Prostate gland (tissue), 2 donors: ENCODE results near the gene VPS26C. TPM values are rescaled to one million over a fixed set of nuclear protein-coding genes. Genes with fewer than 3 reads are reported as not detected.

Experiments
- DNase-seq: peaks from one replicate; pipeline ENCODE4 v3.0.0-alpha.2; 2019; ENCODE audit warnings: low spot score
- H3K27ac ChIP-seq, 2 donors: fragments of 200-600 bp; sonication (generic); 2 replicates each; pipeline ENCODE4 v1.5.1; 2017 to 2019
- H3K27me3 ChIP-seq: fragments of 200-600 bp; sonication (generic); replicated peaks from 2 replicates; pipeline ENCODE4 v1.5.1; 2019; ENCODE audit not compliant: insufficient read depth
- H3K36me3 ChIP-seq, 2 donors: fragments of 200-600 bp; sonication (generic); 1 replicate in 1 of 2; 2 replicates in 1 of 2; pipeline versions ENCODE4 v1.5.1 to v1.8.1; 2017 to 2019
- H3K4me1 ChIP-seq: fragments of 200-600 bp; sonication (generic); replicated peaks from 2 replicates; pipeline ENCODE4 v1.5.1; 2019
- H3K4me3 ChIP-seq, 2 donors: fragments of 200-600 bp; sonication (generic); 2 replicates each; pipeline ENCODE4 v1.5.1; 2017 to 2019
- H3K9me3 ChIP-seq: fragments of 200-600 bp; sonication (generic); 2 replicates; pipeline ENCODE4 v1.5.1; 2017
- POLR2A ChIP-seq: fragments of 450-650 bp; IDR thresholded peaks from one replicate; pipeline ENCODE4 v1.6.1; 2016; ENCODE audit warnings: antibody characterized with exemption, mild to moderate bottlenecking
- POLR2AphosphoS5 ChIP-seq: sonication (generic); formaldehyde crosslinking; IDR thresholded peaks from one replicate; pipeline ENCODE4 v1.6.1; 2017; ENCODE audit warnings: antibody characterized with exemption
- WGBS: methylation state at CpG from one replicate; pipeline ENCODE4 v1.1.5; 2018; 5-methylcytosine and 5-hydroxymethylcytosine counted together
- intact Hi-C: fragments of 100-400 bp; cut with DNase I; formaldehyde crosslinking; loops from one replicate; pipeline ENCODE4 v1.14.2; 2022
- total RNA-seq, 2 donors: library from RNA; depleted of rRNA; stranded (reverse); fragments of >200 nt; gene quantifications; one replicate each; pipeline ENCODE4 v1.1.0, GENCODE V29; 2016
- TF ChIP-seq, protein P1 (sequence below), 4 experiments: fragments of 200-600 bp in 2 of 4; fragments of 450-650 bp in 2 of 4; sonication (generic) in 2 of 4; IDR thresholded peaks; 1 replicate in 3 of 4; 2 replicates in 1 of 4; pipeline ENCODE4 v1.5.1; 2016 to 2019; ENCODE audit warnings: antibody characterized with exemption in 4 of 4, mild to moderate bottlenecking in 2 of 4, moderate library complexity in 2 of 4

VPS26C gene
- total RNA-seq, 2 donors from 2014 or later = 36.8 to 46.1 TPM

- TF ChIP-seq, protein P1, sequence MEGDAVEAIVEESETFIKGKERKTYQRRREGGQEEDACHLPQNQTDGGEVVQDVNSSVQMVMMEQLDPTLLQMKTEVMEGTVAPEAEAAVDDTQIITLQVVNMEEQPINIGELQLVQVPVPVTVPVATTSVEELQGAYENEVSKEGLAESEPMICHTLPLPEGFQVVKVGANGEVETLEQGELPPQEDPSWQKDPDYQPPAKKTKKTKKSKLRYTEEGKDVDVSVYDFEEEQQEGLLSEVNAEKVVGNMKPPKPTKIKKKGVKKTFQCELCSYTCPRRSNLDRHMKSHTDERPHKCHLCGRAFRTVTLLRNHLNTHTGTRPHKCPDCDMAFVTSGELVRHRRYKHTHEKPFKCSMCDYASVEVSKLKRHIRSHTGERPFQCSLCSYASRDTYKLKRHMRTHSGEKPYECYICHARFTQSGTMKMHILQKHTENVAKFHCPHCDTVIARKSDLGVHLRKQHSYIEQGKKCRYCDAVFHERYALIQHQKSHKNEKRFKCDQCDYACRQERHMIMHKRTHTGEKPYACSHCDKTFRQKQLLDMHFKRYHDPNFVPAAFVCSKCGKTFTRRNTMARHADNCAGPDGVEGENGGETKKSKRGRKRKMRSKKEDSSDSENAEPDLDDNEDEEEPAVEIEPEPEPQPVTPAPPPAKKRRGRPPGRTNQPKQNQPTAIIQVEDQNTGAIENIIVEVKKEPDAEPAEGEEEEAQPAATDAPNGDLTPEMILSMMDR (IDR thresholded peaks at IDR 0.05) = no peak
- no peak overlapping the region for H3K4me3 ChIP-seq
- H3K27ac ChIP-seq = no peak overlapping the region
- DNase-seq = no peak
- no peaks in the 10 kb centered on the region for H3K27me3 ChIP-seq
- 95% methylated on average over 7 of the region's 7 CpGs for WGBS
- H3K9me3 ChIP-seq = no peaks in the 10 kb centered on the region
- no peaks in the 10 kb centered on the region for H3K36me3 ChIP-seq
- no peaks in the 10 kb centered on the region for H3K4me1 ChIP-seq
- intact Hi-C loops = no loop called here
Observed at GRCh38 chr21:37241426-37241825, 25.7 kb downstream of the VPS26C start.

DNA sequence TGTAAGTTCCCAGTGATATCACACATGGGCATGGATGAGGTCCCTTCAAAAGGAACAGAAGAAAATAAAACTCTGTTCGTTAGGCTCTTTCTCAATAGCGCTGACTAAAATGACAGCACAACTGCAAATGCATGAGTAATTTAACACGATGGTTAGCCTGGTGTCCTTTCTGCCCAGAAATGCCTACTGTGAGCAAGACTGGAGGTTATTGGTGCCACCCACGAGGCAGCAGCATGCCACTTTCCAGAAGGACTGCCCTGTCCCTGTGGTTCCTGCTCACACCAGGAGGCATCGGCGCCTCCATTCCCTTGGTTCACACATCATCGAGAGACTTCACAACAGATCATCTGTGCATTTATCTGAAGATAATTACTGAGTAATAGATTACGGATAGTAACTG lies 26.2 kb downstream of the VPS26C start:
- Histone ChIP-seq H3K27ac (no peak overlapping the region), H3K27me3 (no peaks in the 10 kb centered on the region)

DNA sequence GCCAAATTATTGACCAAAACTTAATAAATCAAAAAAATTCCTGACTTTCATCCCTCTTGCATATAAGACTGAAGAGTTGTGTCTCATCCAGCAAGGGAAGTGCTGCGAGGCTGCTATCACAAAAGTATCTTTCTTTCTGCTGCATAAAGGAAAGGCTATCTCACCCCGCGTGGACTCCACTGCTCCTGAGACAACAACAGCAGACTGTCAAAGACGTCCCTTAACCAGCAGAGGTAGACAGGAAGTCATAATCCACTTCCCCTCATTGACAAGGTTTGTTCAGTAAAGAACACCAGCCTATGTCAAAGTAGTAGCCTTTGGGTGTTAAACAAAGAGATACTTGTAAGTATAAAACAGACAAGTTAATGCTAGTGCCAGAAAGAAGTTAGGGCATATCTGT lies 29.4 kb downstream of the VPS26C start:
- no peaks in the 10 kb centered on the region for H3K4me1 ChIP-seq
- TF ChIP-seq POLR2AphosphoS5 (no peak), POLR2A (no peak)
- TF ChIP-seq, protein P1 (IDR thresholded peaks at IDR 0.05) = no peak
- DNase-seq = no peak
- no peaks in the 10 kb centered on the region for H3K36me3 ChIP-seq
- H3K9me3 ChIP-seq = no peaks in the 10 kb centered on the region
- no peak overlapping the region for H3K27ac ChIP-seq
- whole genome bisulfite sequencing = 51% methylated on average over 4 of the region's 4 CpGs
- intact Hi-C loops = no loop called here
- H3K27me3 ChIP-seq = no peaks in the 10 kb centered on the region
- no peak overlapping the region for H3K4me3 ChIP-seq

More for the DNA sequence above, 26.2 kb downstream of the VPS26C start:
- TF ChIP-seq, protein P1 (IDR thresholded peaks at IDR 0.05) = no peak
- TF ChIP-seq POLR2A = no peak
- no peak for TF ChIP-seq POLR2AphosphoS5
- WGBS = 92% methylated on average over 8 of the region's 8 CpGs
- Histone ChIP-seq H3K4me1 (no peaks in the 10 kb centered on the region), H3K4me3 (no peak overlapping the region), H3K9me3 (no peaks in the 10 kb centered on the region), H3K36me3 (no peaks in the 10 kb centered on the region)
- intact Hi-C loops = no loop called here
- DNase-seq = no peak

DNA sequence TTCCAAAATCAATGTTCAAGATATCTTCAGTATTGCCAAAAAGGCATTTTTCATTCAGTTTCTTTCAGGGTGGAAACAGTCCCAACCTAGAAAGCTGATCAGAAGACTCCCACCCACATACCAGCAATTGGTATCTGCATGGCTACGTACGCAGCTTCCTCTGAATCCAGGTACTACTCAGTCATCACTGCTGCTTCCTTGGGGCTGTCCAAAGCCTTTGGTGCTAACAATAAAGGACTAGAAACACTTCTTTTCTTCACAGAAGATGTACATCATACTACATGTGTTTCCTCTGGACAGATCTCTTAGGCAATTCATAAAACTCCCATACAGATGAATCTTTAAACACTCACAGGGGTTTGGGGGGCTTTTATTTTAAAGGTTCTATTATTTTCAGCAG lies 29.8 kb downstream of the VPS26C start:
- no peaks in the 10 kb centered on the region for H3K9me3 ChIP-seq
- H3K4me1 ChIP-seq = no peaks in the 10 kb centered on the region
- WGBS = 96% methylated on average over 2 of the region's 2 CpGs
- DNase-seq = no peak
- TF ChIP-seq POLR2AphosphoS5 (no peak), POLR2A (no peak)
- TF ChIP-seq, protein P1 (IDR thresholded peaks at IDR 0.05) = no peak
- H3K4me3 ChIP-seq = no peak overlapping the region
- intact Hi-C loops = no loop called here
- H3K36me3 ChIP-seq = no peaks in the 10 kb centered on the region
- H3K27ac ChIP-seq = no peak overlapping the region
- no peaks in the 10 kb centered on the region for H3K27me3 ChIP-seq

DNA sequence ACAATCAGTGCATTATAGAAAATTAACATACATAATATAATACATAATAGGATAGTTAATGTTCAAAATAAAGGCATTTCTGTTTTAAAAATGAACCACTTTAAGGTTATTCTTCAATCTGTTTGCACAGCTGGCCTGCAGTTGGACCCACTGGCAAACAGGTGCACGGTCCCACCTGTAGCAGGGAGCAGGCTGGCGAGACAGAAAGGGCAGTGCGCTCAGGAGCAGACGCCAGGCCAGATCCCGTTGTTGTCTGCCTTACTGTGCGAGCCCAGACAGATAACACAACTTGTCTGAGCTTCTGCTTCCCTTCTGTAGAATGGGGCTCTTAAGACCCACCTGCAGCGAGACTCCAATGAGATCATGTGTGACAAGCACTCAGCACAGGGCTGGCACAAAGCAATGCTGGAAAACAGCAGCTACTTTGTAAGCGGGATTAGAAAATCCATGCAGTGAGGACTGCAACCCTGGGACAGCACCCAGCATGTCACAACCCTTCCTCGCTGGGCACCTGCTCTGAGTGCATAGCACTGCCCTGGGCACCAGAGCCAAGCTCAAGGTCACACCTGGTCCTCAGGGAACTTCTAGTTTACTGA lies 33.5 kb downstream of the VPS26C start:
- no peaks in the 10 kb centered on the region for H3K27me3 ChIP-seq
- peaks cover 0 to 2% of the 10 kb centered on the region in 2 donors for H3K36me3 ChIP-seq

More for the DNA sequence above, 33.5 kb downstream of the VPS26C start:
- Histone ChIP-seq H3K4me3 (no peak overlapping the region), H3K27ac (no peak overlapping the region), H3K9me3 (no peaks in the 10 kb centered on the region), H3K4me1 (no peaks in the 10 kb centered on the region)
- DNase-seq = no peak
- intact Hi-C loops = no loop called here
- TF ChIP-seq, protein P1 (IDR thresholded peaks at IDR 0.05) = no peak
- TF ChIP-seq POLR2AphosphoS5 (no peak), POLR2A (no peak)
- WGBS = 71% methylated on average over 9 of the region's 9 CpGs
